Keratinocyte (primary cell): ENCODE measurements around the gene NCOA6. TPM values are rescaled to one million over a fixed set of nuclear protein-coding genes. Genes with fewer than 3 reads are reported as not detected.
A peak's percentile ranks its signal among the peaks of the same experiment; 100 is the strongest.

Experiments
- DNase-seq: peaks from one replicate; pipeline ENCODE4 v3.0.0-alpha.2; 2011; ENCODE audit warnings: low read depth, missing footprints, low spot score
- FAIRE-seq: peaks from 2 replicates; lab custom pipeline; 2011; peaks lifted over from hg19 to GRCh38; lab: Jason Lieb, UNC
- H2AFZ ChIP-seq: 2 replicates; pipeline ENCODE4 v1.6.0; 2012; ENCODE audit warnings: low read length, control low read depth, inconsistent platforms; ENCODE audit not compliant: control insufficient read depth
- H3K27ac ChIP-seq: 2 replicates; pipeline ENCODE4 v1.5.1; 2011; ENCODE audit warnings: low read length; ENCODE audit not compliant: control insufficient read depth, insufficient read depth
- H3K27me3 ChIP-seq: 3 replicates; pipeline ENCODE4 v1.6.0; 2011; ENCODE audit warnings: low read length; ENCODE audit not compliant: control insufficient read depth, insufficient read depth; ENCODE audit errors: extremely low read depth
- H3K36me3 ChIP-seq, 2 experiments: 2 replicates in 1 of 2; 3 replicates in 1 of 2; pipeline ENCODE4 v1.5.1; 2011; ENCODE audit warnings: low read length in 2 of 2, mild to moderate bottlenecking in 1 of 2; ENCODE audit not compliant: control insufficient read depth in 2 of 2, insufficient read depth in 2 of 2; ENCODE audit errors: extremely low read depth in 1 of 2
- H3K4me1 ChIP-seq: 3 replicates; pipeline ENCODE4 v1.5.1; 2011; ENCODE audit warnings: low read length; ENCODE audit not compliant: control insufficient read depth, insufficient read depth; ENCODE audit errors: extremely low read depth
- H3K4me2 ChIP-seq: 3 replicates; pipeline ENCODE4 v1.6.0; 2011; ENCODE audit warnings: low read depth, low read length; ENCODE audit not compliant: control insufficient read depth, insufficient read depth; ENCODE audit errors: extremely low read depth
- H3K4me3 ChIP-seq, 3 experiments: fragments of 200-600 bp in 1 of 3; sonication (generic) in 1 of 3; 2 replicates in 2 of 3; 3 replicates in 1 of 3; pipeline ENCODE4 v1.5.1; 2011 to 2016; ENCODE audit warnings: low read length in 3 of 3, mild to moderate bottlenecking in 3 of 3, control low read depth in 2 of 3, inconsistent platforms in 1 of 3, low read depth in 1 of 3, mixed read lengths in 1 of 3, mixed run types in 1 of 3, moderate library complexity in 1 of 3; ENCODE audit not compliant: control insufficient read depth in 2 of 3, insufficient read depth in 2 of 3; ENCODE audit errors: extremely low read depth in 1 of 3
- H3K79me2 ChIP-seq: 2 replicates; pipeline ENCODE4 v1.6.0; 2012; ENCODE audit warnings: low read length; ENCODE audit not compliant: control insufficient read depth, insufficient read depth
- H3K9ac ChIP-seq: 3 replicates; pipeline ENCODE4 v1.6.0; 2011; ENCODE audit warnings: low read length; ENCODE audit not compliant: control insufficient read depth, insufficient read depth; ENCODE audit errors: extremely low read depth
- H3K9me1 ChIP-seq: 3 replicates; pipeline ENCODE4 v1.6.0; 2011; ENCODE audit warnings: low read length; ENCODE audit not compliant: control insufficient read depth, insufficient read depth; ENCODE audit errors: extremely low read depth
- H3K9me3 ChIP-seq: 2 replicates; pipeline ENCODE4 v1.5.1; 2012; ENCODE audit warnings: low read depth, low read length; ENCODE audit not compliant: control insufficient read depth
- H4K20me1 ChIP-seq: 3 replicates; pipeline ENCODE4 v1.6.0; 2011; ENCODE audit warnings: low read length; ENCODE audit not compliant: control insufficient read depth, insufficient read depth; ENCODE audit errors: extremely low read depth
- EZH2 ChIP-seq: IDR thresholded peaks from one replicate; pipeline ENCODE4 v1.6.1; 2012; ENCODE audit warnings: inconsistent platforms, mild to moderate bottlenecking, low read length, moderate library complexity
- dilution Hi-C: fragments of 300-500 bp; cut with MboI; formaldehyde crosslinking; loops from one replicate; pipeline ENCODE4 v1.7.0; 2020; ENCODE audit warnings: low sequenced_read_pairs; ENCODE audit not compliant: extremely low pct_ligation_motif_present
- polyA plus RNA-seq, 5 experiments: library from polyadenylated mRNA; depleted of rRNA in 3 of 5; stranded (reverse) in 3 of 5; stranded (forward) in 1 of 5; unstranded in 1 of 5; fragments of >200 nt; gene quantifications; 1 replicate in 1 of 5; 2 replicates in 3 of 5; 3 replicates in 1 of 5; pipeline versions ENCODE4 v1.2.1 to v1.2.3, GENCODE V29; 2011 to 2012; ENCODE audit warnings: missing spikeins in 2 of 5, low read depth in 1 of 5, low replicate concordance in 1 of 5
- TF ChIP-seq, protein P1 (sequence below), 3 experiments: IDR thresholded peaks in 1 of 3; conservative IDR thresholded peaks in 1 of 3; optimal IDR thresholded peaks in 1 of 3; 2 replicates in 2 of 3; 3 replicates in 1 of 3; pipeline versions ENCODE3 to v1.5.1; 2011; ENCODE audit warnings: low read length in 3 of 3, mild to moderate bottlenecking in 3 of 3, moderate library complexity in 2 of 3, control low read depth in 1 of 3, inconsistent platforms in 1 of 3; ENCODE audit not compliant: insufficient read depth in 2 of 3; ENCODE audit errors: extremely low read depth in 1 of 3

NCOA6 gene
- polyA plus RNA-seq, 1 donor (not counting 4 experiments of a cell fraction or from before 2014, with no cell fraction given) = 13.3 TPM

DNA sequence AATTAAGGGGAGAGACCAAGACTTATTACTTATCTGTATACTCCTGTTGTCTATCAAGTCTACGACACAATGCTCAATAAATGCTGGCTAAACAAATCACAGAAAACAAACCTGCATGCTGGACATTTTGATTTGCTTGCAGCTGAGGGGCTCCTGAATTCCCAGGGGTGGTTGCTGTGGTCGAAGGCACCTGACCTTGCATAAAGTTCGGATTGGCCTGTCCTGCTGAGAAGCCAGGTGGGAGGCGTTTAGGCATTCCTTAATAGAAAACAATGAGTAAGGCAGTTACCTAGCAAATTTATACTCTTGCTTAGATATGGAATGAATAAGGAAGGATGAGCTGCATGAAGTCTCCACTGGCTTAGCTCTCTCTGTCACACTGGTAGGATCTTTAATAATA lies 70.8 kb downstream of the NCOA6 start:
- Histone ChIP-seq H3K27me3 (no peaks in the 10 kb centered on the region), H3K9ac (no peak overlapping the region), H2AFZ (no peak overlapping the region), H4K20me1 (peaks cover 4% of the 10 kb centered on the region), H3K27ac (no peak overlapping the region), H3K9me1 (peaks cover 3% of the 10 kb centered on the region), H3K4me1 (peaks cover 14% of the 10 kb centered on the region), H3K36me3 (peaks cover 28 to 33% of the 10 kb centered on the region in 2 experiments), H3K79me2 (no peaks in the 10 kb centered on the region), H3K4me2 (no peak overlapping the region), H3K9me3 (no peaks in the 10 kb centered on the region), H3K4me3 (no peak overlapping the region)
- no peak for DNase-seq
- FAIRE-seq = no peak
- TF ChIP-seq, protein P1, sequence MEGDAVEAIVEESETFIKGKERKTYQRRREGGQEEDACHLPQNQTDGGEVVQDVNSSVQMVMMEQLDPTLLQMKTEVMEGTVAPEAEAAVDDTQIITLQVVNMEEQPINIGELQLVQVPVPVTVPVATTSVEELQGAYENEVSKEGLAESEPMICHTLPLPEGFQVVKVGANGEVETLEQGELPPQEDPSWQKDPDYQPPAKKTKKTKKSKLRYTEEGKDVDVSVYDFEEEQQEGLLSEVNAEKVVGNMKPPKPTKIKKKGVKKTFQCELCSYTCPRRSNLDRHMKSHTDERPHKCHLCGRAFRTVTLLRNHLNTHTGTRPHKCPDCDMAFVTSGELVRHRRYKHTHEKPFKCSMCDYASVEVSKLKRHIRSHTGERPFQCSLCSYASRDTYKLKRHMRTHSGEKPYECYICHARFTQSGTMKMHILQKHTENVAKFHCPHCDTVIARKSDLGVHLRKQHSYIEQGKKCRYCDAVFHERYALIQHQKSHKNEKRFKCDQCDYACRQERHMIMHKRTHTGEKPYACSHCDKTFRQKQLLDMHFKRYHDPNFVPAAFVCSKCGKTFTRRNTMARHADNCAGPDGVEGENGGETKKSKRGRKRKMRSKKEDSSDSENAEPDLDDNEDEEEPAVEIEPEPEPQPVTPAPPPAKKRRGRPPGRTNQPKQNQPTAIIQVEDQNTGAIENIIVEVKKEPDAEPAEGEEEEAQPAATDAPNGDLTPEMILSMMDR (optimal IDR thresholded peaks at IDR 0.05 in 1 of 3, IDR thresholded peaks at IDR 0.05 in 1 of 3, conservative IDR thresholded peaks at IDR 0.05 in 1 of 3; ENCODE audit: extremely low read depth in 1 of 3, insufficient read depth in 2 of 3, low read length in 3 of 3) = no peak
- TF ChIP-seq EZH2 = no peak
- dilution Hi-C loops = no loop called here

DNA sequence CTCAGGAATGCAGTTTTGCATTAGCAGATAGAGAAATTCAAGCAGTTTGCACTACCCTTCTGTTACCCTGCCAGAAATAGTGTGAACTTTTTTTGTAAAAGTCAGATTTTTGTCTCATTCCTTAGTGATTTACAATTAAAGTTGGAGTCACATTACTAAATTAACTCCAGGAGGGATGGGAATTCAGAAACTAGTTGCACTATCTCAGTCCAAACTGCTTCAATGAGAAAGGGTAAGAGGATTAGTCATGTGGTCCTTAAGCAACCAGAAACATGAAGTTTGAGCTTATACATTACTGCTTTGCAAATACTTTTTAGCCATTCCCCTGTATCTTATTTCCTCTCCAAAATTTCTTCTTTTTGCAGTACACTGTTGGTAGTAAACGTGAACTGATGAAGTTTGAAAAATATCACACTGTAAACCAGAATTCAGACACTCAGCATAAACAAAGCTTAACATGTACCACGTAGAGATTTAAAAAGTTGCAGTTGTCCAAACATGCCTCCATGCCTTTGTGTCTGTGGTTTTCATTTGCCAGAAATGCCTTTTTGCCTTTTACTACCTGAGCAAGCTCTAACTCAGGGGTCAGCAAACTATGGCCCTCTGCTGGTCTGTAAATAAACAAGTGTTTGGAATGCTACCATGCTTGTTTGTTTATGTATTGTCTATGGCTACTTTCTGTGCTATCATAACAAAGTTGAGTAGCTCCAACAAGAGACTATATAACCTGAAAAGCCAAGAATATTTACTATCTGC lies 71.6 kb downstream of the NCOA6 start:
- peaks cover 3% of the 10 kb centered on the region for H3K9me1 ChIP-seq
- H3K27me3 ChIP-seq = no peaks in the 10 kb centered on the region
- TF ChIP-seq, protein P1 (optimal IDR thresholded peaks at IDR 0.05 in 1 of 3, IDR thresholded peaks at IDR 0.05 in 1 of 3, conservative IDR thresholded peaks at IDR 0.05 in 1 of 3; ENCODE audit: extremely low read depth in 1 of 3, insufficient read depth in 2 of 3, low read length in 3 of 3) = peak in 1 of 3 experiments; percentile 10
- TF ChIP-seq EZH2 = no peak
- H3K79me2 ChIP-seq = no peaks in the 10 kb centered on the region
- H3K4me2 ChIP-seq = peak overlapping the region; percentile 37
- H4K20me1 ChIP-seq = peaks cover 4% of the 10 kb centered on the region
- DNase-seq = no peak
- no peak overlapping the region for H3K9ac ChIP-seq
- no peaks in the 10 kb centered on the region for H3K9me3 ChIP-seq
- H3K4me1 ChIP-seq = peaks cover 14% of the 10 kb centered on the region
- no peak overlapping the region for H3K4me3 ChIP-seq
- no peak overlapping the region for H3K27ac ChIP-seq
- no peak overlapping the region for H2AFZ ChIP-seq
- no peak for FAIRE-seq
- dilution Hi-C loops = no loop called here
- peaks cover 27 to 35% of the 10 kb centered on the region in 2 experiments for H3K36me3 ChIP-seq
